Mesendoderm (in vitro differentiated cells): ENCODE data around the gene NFIA.

Source experiments
- DNase-seq: peaks from one replicate; pipeline ENCODE4 v3.0.0; 2013
- H2AK5ac ChIP-seq: 2 replicates; pipeline ENCODE4 v1.6.1; 2013; ENCODE audit warnings: low read length, inconsistent platforms
- H2BK120ac ChIP-seq: 2 replicates; pipeline ENCODE4 v1.6.1; 2013; ENCODE audit warnings: low read depth, mild to moderate bottlenecking, low read length, moderate library complexity, mixed read lengths
- H2BK15ac ChIP-seq: replicated peaks from 2 replicates; pipeline ENCODE4 v1.6.1; 2013; ENCODE audit warnings: low read depth, mild to moderate bottlenecking, moderate library complexity
- H2BK5ac ChIP-seq: 2 replicates; pipeline ENCODE4 v1.6.1; 2013; ENCODE audit warnings: low read length, inconsistent platforms
- H3K18ac ChIP-seq: 2 replicates; pipeline ENCODE4 v1.6.1; 2013; ENCODE audit warnings: mild to moderate bottlenecking, low read length, mixed read lengths
- H3K23ac ChIP-seq: one replicate; pipeline ENCODE4 v1.6.1; 2013; ENCODE audit warnings: low read length
- H3K27ac ChIP-seq: 2 replicates; pipeline ENCODE4 v1.5.1; 2013; ENCODE audit warnings: low read depth, mild to moderate bottlenecking, inconsistent platforms, low read length, moderate library complexity
- H3K27me3 ChIP-seq: 2 replicates; pipeline ENCODE4 v1.6.1; 2013; ENCODE audit warnings: low read length, control low read depth, mild to moderate bottlenecking, inconsistent platforms; ENCODE audit not compliant: insufficient read depth, poor library complexity
- H3K36me3 ChIP-seq: 2 replicates; pipeline ENCODE4 v1.6.1; 2013; ENCODE audit warnings: low read length, inconsistent platforms; ENCODE audit not compliant: control insufficient read depth, insufficient read depth
- H3K4ac ChIP-seq: one replicate; pipeline ENCODE4 v1.6.1; 2013; ENCODE audit warnings: low read depth, mild to moderate bottlenecking, low read length, moderate library complexity
- H3K4me1 ChIP-seq: 2 replicates; pipeline ENCODE4 v1.6.1; 2013; ENCODE audit warnings: low read depth, low read length, inconsistent platforms; ENCODE audit not compliant: control insufficient read depth
- H3K4me2 ChIP-seq: 2 replicates; pipeline ENCODE4 v1.6.1; 2013; ENCODE audit warnings: low read length
- H3K4me3 ChIP-seq: 2 replicates; pipeline ENCODE4 v1.5.1; 2013; ENCODE audit warnings: mild to moderate bottlenecking, low read length
- H3K56ac ChIP-seq: one replicate; pipeline ENCODE4 v1.6.1; 2013; ENCODE audit warnings: low read length
- H3K79me1 ChIP-seq: 2 replicates; pipeline ENCODE4 v1.6.1; 2013; ENCODE audit warnings: low read length, inconsistent platforms
- H3K79me2 ChIP-seq: 2 replicates; pipeline ENCODE4 v1.6.1; 2013; ENCODE audit warnings: mild to moderate bottlenecking, low read length; ENCODE audit not compliant: control insufficient read depth, insufficient read depth
- H3K9ac ChIP-seq: 2 replicates; pipeline ENCODE4 v1.6.1; 2013; ENCODE audit warnings: low read length, inconsistent platforms
- H4K5ac ChIP-seq: one replicate; pipeline ENCODE4 v1.6.1; 2013; ENCODE audit warnings: low read length
- H4K8ac ChIP-seq: one replicate; pipeline ENCODE4 v1.6.1; 2013; ENCODE audit warnings: low read depth, mild to moderate bottlenecking, control low read depth, low read length, moderate library complexity
- WGBS: extraction: QIAGEN DNeasy Blood & Tissue Kit; methylation state at CpG from one replicate; pipeline ENCODE4 v1.1.7; 2013; ENCODE audit warnings: low lambda C conversion rate, missing lambda C conversion rate; ENCODE audit not compliant: insufficient coverage; ENCODE audit errors: extremely low coverage; 5-methylcytosine and 5-hydroxymethylcytosine counted together

The NFIA gene

DNA sequence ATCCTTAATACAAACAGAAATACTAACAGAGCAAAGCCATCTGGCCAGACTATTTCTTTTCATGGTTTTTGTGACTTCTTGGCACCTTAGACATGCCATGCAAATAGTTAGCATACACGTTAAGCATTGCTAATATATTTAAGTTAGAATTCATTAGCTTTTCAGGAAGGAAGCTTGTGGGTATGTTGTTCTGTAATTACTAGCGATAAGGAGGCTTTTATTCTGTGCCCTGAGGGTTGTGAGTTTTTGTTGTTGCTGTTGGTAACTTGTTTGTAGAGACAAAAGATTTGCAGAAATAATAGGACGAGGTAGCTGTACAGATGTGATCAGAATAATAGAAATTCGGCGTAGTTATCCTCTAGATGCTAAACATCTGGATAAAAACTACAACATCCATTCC, 337.3 kb downstream of the NFIA start:
- WGBS: no CpG with 5 or more reads among the region's 5 CpGs
- Histone ChIP-seq H2BK120ac (no peak overlapping the region), H2BK5ac (no peak overlapping the region), H3K36me3 (no peaks in the 10 kb centered on the region), H3K4ac (no peak overlapping the region), H3K79me2 (no peaks in the 10 kb centered on the region), H2AK5ac (no peak overlapping the region), H3K79me1 (no peaks in the 10 kb centered on the region), H3K18ac (no peak overlapping the region), H3K23ac (no peak overlapping the region), H4K8ac (no peak overlapping the region), H3K4me1 (no peaks in the 10 kb centered on the region), H2BK15ac (no peak overlapping the region), H3K4me3 (no peak overlapping the region), H4K5ac (no peak overlapping the region), H3K9ac (no peak overlapping the region), H3K27ac (no peak overlapping the region), H3K4me2 (no peak overlapping the region), H3K27me3 (no peaks in the 10 kb centered on the region), H3K56ac (no peak overlapping the region)
- DNase-seq: no peak

DNA sequence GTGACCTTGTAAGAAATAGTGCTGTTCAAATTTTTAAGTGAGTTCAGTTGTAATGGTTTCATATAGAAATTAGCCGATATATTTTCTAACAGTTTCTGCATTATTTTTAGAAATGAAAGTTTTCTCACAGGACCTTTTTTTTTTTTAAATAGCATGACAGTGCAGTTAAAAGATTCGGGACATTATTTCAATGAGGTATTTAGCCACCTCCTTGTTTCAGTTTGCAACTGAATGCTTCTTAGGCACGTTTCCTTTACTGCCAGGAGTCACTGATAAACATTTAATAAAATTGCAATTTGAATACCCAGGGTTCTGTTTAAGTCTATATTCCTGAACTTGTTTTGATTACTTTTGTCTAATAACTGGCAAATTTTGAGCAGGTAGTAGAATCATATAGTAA, 337.9 kb downstream of the NFIA start:
- no peaks in the 10 kb centered on the region for H3K79me2 ChIP-seq
- H3K27me3 ChIP-seq: no peaks in the 10 kb centered on the region
- no peak overlapping the region for H3K9ac ChIP-seq
- no peak overlapping the region for H4K5ac ChIP-seq
- no peak overlapping the region for H2BK120ac ChIP-seq
- H3K4me2 ChIP-seq: no peak overlapping the region
- no peaks in the 10 kb centered on the region for H3K79me1 ChIP-seq
- H3K4me1 ChIP-seq: no peaks in the 10 kb centered on the region
- no peak overlapping the region for H3K18ac ChIP-seq
- H2BK15ac ChIP-seq: no peak overlapping the region
- no peak overlapping the region for H3K4ac ChIP-seq
- no peak overlapping the region for H2AK5ac ChIP-seq
- no peak overlapping the region for H3K27ac ChIP-seq
- H4K8ac ChIP-seq: no peak overlapping the region
- no peak overlapping the region for H2BK5ac ChIP-seq
- no CpG with 5 or more reads among the region's 3 CpGs for WGBS
- H3K36me3 ChIP-seq: no peaks in the 10 kb centered on the region
- H3K23ac ChIP-seq: no peak overlapping the region
- DNase-seq: no peak
- H3K4me3 ChIP-seq: no peak overlapping the region
- no peak overlapping the region for H3K56ac ChIP-seq

DNA sequence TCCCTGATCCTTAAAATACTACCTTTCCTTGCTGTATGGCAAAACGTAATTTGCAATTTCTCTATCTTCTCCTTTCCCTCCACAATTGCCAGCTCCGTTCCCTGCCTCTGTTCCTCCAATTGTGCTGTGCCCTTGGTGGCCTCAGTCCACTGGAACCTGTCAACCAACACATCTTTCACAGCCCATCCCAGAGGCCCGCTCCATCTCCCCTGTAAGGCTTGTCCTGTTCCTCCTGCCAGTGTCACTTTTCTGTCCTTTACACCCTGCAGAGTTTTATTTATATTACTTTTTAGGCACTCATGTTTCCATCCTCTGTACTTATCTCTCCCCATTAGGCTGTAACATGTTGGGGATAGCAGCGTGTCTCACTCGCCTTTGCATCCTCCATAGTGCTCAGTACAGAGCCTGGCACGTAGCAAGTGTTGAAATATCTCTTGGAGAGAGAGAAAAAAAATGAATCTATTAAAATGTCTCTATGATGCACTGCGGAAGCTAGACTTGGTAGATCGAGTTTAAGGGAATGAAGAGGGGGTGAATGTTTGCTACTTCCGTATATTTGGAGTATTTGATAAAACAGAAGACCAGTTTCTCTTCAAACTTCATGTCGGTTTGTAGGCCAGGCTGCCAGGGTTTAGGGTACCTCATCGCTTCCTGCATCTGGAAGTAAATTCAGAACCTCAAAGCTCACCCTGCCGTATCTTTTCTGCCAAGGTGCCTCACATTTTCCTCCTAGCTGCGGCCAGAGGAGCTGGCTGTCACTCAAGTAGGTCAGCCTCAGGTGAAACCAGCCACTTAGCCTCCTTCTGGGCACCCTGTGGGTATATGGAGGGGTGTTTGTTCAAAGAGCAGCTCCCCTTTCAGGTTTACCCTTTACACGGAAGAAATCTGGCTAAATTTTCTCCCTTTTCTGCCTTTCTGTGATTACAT, 338.8 kb downstream of the NFIA start:
- no peak for DNase-seq

DNA sequence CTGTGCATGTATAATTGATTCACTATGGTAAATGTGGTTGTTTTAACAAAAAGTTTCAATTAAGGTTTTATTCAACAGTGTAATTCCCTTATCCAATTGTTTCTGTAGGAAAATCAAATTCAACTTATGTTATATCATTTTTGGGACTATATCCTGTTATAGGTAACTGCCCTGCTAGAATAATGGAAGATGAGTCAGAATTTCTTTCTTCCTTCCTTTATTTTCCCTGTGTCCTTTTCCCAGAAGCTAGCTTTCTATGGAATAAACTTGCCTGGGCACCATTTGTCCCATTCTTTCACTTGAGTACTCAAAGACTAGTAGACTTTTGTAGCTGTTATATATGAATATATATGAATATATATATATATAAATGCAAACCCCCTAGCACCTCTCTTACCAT, 341.3 kb downstream of the NFIA start:
- Histone ChIP-seq H3K23ac (no peak overlapping the region), H3K4me2 (no peak overlapping the region), H2BK5ac (no peak overlapping the region), H4K5ac (no peak overlapping the region), H3K27me3 (no peaks in the 10 kb centered on the region), H4K8ac (no peak overlapping the region), H2BK120ac (no peak overlapping the region), H3K4me3 (no peak overlapping the region), H3K4me1 (no peaks in the 10 kb centered on the region), H3K4ac (no peak overlapping the region), H3K79me1 (no peaks in the 10 kb centered on the region), H2BK15ac (no peak overlapping the region), H2AK5ac (no peak overlapping the region), H3K79me2 (no peaks in the 10 kb centered on the region), H3K56ac (no peak overlapping the region), H3K27ac (no peak overlapping the region), H3K36me3 (no peaks in the 10 kb centered on the region), H3K18ac (no peak overlapping the region), H3K9ac (no peak overlapping the region)
- no peak for DNase-seq

More for the DNA sequence above, 338.8 kb downstream of the NFIA start:
- no peak overlapping the region for H3K4me2 ChIP-seq
- H3K36me3 ChIP-seq: no peaks in the 10 kb centered on the region
- no peak overlapping the region for H2BK15ac ChIP-seq
- H3K4me3 ChIP-seq: no peak overlapping the region
- no peak overlapping the region for H4K5ac ChIP-seq
- H3K79me1 ChIP-seq: no peaks in the 10 kb centered on the region
- H3K23ac ChIP-seq: no peak overlapping the region
- WGBS: no CpG with 5 or more reads among the region's 14 CpGs
- no peak overlapping the region for H3K9ac ChIP-seq
- H4K8ac ChIP-seq: no peak overlapping the region
- H2BK5ac ChIP-seq: no peak overlapping the region
- no peaks in the 10 kb centered on the region for H3K79me2 ChIP-seq
- no peaks in the 10 kb centered on the region for H3K27me3 ChIP-seq
- no peak overlapping the region for H2AK5ac ChIP-seq
- no peak overlapping the region for H3K4ac ChIP-seq
- H3K18ac ChIP-seq: no peak overlapping the region
- H3K4me1 ChIP-seq: no peaks in the 10 kb centered on the region
- no peak overlapping the region for H3K27ac ChIP-seq
- no peak overlapping the region for H2BK120ac ChIP-seq
- H3K56ac ChIP-seq: no peak overlapping the region

DNA sequence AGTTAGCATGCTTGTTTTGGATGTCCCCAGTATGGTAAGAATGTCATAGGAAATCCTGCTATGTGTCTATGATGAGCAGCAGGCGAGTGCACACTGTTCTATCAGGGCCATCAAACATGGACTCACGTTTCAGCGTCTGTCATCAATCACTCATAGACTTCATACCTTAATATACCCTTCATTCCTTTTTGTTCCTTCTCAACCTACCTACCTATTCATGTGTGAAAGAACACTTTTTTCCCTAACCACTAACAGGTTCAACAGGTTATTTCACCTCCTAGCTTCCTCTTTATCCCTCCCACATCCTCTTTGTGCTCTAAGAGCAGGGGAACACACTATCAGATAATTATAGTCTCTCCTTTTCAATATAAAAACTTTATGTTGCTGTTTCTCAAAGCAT, 342.0 kb downstream of the NFIA start:
- Histone ChIP-seq H3K27me3 (no peaks in the 10 kb centered on the region), H3K4me2 (no peak overlapping the region), H3K4me3 (no peak overlapping the region), H2BK5ac (no peak overlapping the region), H3K79me1 (no peaks in the 10 kb centered on the region), H3K36me3 (no peaks in the 10 kb centered on the region), H3K56ac (no peak overlapping the region), H3K4ac (no peak overlapping the region), H2BK15ac (no peak overlapping the region), H2AK5ac (no peak overlapping the region), H3K4me1 (no peaks in the 10 kb centered on the region), H3K79me2 (no peaks in the 10 kb centered on the region), H3K27ac (no peak overlapping the region), H3K18ac (no peak overlapping the region), H2BK120ac (no peak overlapping the region), H4K8ac (no peak overlapping the region), H4K5ac (no peak overlapping the region), H3K23ac (no peak overlapping the region), H3K9ac (no peak overlapping the region)
- WGBS: no CpG with 5 or more reads among the region's 3 CpGs
- no peak for DNase-seq

DNA sequence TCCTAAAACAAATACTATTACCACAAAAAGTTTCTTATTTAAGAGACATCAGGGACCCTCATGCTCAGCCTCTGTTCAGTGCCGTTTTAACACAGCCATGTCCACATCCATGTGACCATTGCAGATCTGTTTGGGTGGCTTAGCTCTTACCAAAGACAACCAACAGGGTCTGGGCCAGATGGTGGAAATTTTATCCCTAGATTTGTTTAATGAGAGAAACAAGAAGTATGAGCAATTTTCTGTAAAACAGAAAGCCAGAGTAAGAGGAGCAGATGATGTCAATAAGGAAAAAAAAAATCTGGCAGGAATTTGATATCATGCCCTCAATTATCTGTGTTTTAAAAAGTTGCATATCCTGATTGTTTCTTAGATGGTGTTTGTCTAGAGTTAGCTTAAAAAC, 342.7 kb downstream of the NFIA start:
- Histone ChIP-seq H3K18ac (no peak overlapping the region), H3K56ac (no peak overlapping the region), H2BK120ac (no peak overlapping the region), H3K36me3 (no peaks in the 10 kb centered on the region), H2BK15ac (no peak overlapping the region), H2BK5ac (no peak overlapping the region), H3K4me3 (no peak overlapping the region), H3K27me3 (no peaks in the 10 kb centered on the region), H3K79me2 (no peaks in the 10 kb centered on the region), H3K4me2 (no peak overlapping the region), H4K8ac (no peak overlapping the region), H2AK5ac (no peak overlapping the region), H3K27ac (no peak overlapping the region), H4K5ac (no peak overlapping the region), H3K4ac (no peak overlapping the region), H3K9ac (no peak overlapping the region), H3K4me1 (no peaks in the 10 kb centered on the region), H3K79me1 (no peaks in the 10 kb centered on the region), H3K23ac (no peak overlapping the region)
- DNase-seq: no peak
- no CpG with 5 or more reads among the region's 1 CpG for WGBS
